Loucy (cell line): Measurements from ENCODE around the gene ATAD3C.

Source experiments
- H2AFZ ChIP-seq: fragments of 200-600 bp; sonication (generic); 2 replicates; pipeline ENCODE4 v1.6.0; 2016; ENCODE audit warnings: antibody characterized with exemption, mild to moderate bottlenecking, low read length, moderate library complexity
- H3F3A ChIP-seq: fragments of 200-600 bp; 2 replicates; pipeline ENCODE4 v1.6.0; 2016; ENCODE audit warnings: antibody characterized with exemption, low read depth, mild to moderate bottlenecking
- H3K27me3 ChIP-seq: fragments of 200-600 bp; sonication (generic); 2 replicates; pipeline ENCODE4 v1.6.1; 2014; ENCODE audit warnings: low read length, mild to moderate bottlenecking; ENCODE audit not compliant: insufficient read depth, poor library complexity, severe bottlenecking
- H3K36me3 ChIP-seq: fragments of 200-600 bp; sonication (generic); 2 replicates; pipeline ENCODE4 v1.6.1; 2016; ENCODE audit warnings: low read length; ENCODE audit not compliant: insufficient read depth
- H3K4me1 ChIP-seq: fragments of 200-600 bp; sonication (generic); 2 replicates; pipeline ENCODE4 v1.5.1; 2014; ENCODE audit warnings: low read length, mild to moderate bottlenecking; ENCODE audit not compliant: insufficient read depth, poor library complexity, severe bottlenecking
- H3K4me2 ChIP-seq: fragments of 200-600 bp; sonication (generic); 2 replicates; pipeline ENCODE4 v1.6.0; 2014; ENCODE audit warnings: antibody characterized with exemption, low read length, low read depth, mild to moderate bottlenecking; ENCODE audit not compliant: poor library complexity, severe bottlenecking
- H3K4me3 ChIP-seq: fragments of 200-600 bp; sonication (generic); 2 replicates; pipeline ENCODE4 v1.5.1; 2014; ENCODE audit warnings: low read length, mild to moderate bottlenecking, mixed read lengths; ENCODE audit not compliant: poor library complexity, severe bottlenecking
- H3K79me2 ChIP-seq: fragments of 200-600 bp; sonication (generic); 2 replicates; pipeline ENCODE4 v1.6.1; 2014; ENCODE audit warnings: low read length; ENCODE audit not compliant: insufficient read depth
- H3K9ac ChIP-seq: fragments of 200-600 bp; sonication (generic); 2 replicates; pipeline ENCODE4 v1.6.0; 2014; ENCODE audit warnings: mild to moderate bottlenecking, low read depth, low read length, moderate library complexity; ENCODE audit not compliant: poor library complexity, severe bottlenecking
- H3K9me2 ChIP-seq: fragments of 200-600 bp; sonication (generic); replicated peaks from 2 replicates; pipeline ENCODE4 v1.6.1; 2016; ENCODE audit warnings: low read depth, low read length, mixed read lengths
- H3K9me3 ChIP-seq: fragments of 200-600 bp; sonication (generic); 2 replicates; pipeline ENCODE4 v1.6.1; 2014; ENCODE audit warnings: mild to moderate bottlenecking, antibody characterized with exemption, low read length, low read depth; ENCODE audit not compliant: insufficient read depth
- H4K20me1 ChIP-seq: fragments of 200-600 bp; sonication (generic); 2 replicates; pipeline ENCODE4 v1.6.0; 2014; ENCODE audit warnings: antibody characterized with exemption, low read length, mild to moderate bottlenecking; ENCODE audit not compliant: insufficient read depth, poor library complexity, severe bottlenecking
- CTCF ChIP-seq: fragments of 200-600 bp; sonication (generic); conservative IDR thresholded peaks from 2 replicates; pipeline ENCODE4 v1.5.1; 2014; ENCODE audit warnings: mild to moderate bottlenecking, antibody characterized with exemption, low read length
- EZH2phosphoT487 ChIP-seq: fragments of 200-600 bp; IDR thresholded peaks from 2 replicates; pipeline ENCODE4 v1.6.1; 2018; ENCODE audit warnings: antibody characterized with exemption, mild to moderate bottlenecking, moderate library complexity, borderline replicate concordance

The ATAD3C gene

GRCh38 chr1:1421147-1421906 is 28.2 kb upstream of the ATAD3C start, which contains the start of gene ANKRD65:
Gene ANKRD65, minus strand, starts transcription at chr1:1421276. Its CDS starts 271 bp downstream, at chr1:1421005.
- Histone ChIP-seq H3K79me2 (no peaks in the 10 kb centered on the region), H3K9me3 (no peaks in the 10 kb centered on the region), H3K27me3 (no peaks in the 10 kb centered on the region), H3F3A (no peaks in the 10 kb centered on the region), H3K9ac (peak within 1 kb of the TSS; percentile 52), H3K4me3 (no peak within 1 kb of the TSS), H4K20me1 (no peaks in the 10 kb centered on the region), H3K4me1 (peaks cover 11% of the 10 kb centered on the region), H3K4me2 (no peak within 1 kb of the TSS), H2AFZ (no peak within 1 kb of the TSS), H3K36me3 (no peaks in the 10 kb centered on the region), H3K9me2 (no peaks in the 10 kb centered on the region)
- no peak for TF ChIP-seq CTCF
- TF ChIP-seq EZH2phosphoT487 = no peak

GRCh38 chr1:1421907-1422464 is 27.5 kb upstream of the ATAD3C start:
- no peaks in the 10 kb centered on the region for H3F3A ChIP-seq
- no peak overlapping the region for H3K9ac ChIP-seq
- no peaks in the 10 kb centered on the region for H4K20me1 ChIP-seq
- no peak overlapping the region for H3K4me3 ChIP-seq
- H3K36me3 ChIP-seq = no peaks in the 10 kb centered on the region
- TF ChIP-seq EZH2phosphoT487 (no peak), CTCF (no peak)
- H3K4me2 ChIP-seq = no peak overlapping the region
- H3K9me2 ChIP-seq = no peaks in the 10 kb centered on the region
- no peaks in the 10 kb centered on the region for H3K27me3 ChIP-seq
- peaks cover 11% of the 10 kb centered on the region for H3K4me1 ChIP-seq
- H2AFZ ChIP-seq = no peak overlapping the region
- no peaks in the 10 kb centered on the region for H3K79me2 ChIP-seq
- H3K9me3 ChIP-seq = no peaks in the 10 kb centered on the region

GRCh38 chr1:1422465-1423244 is 26.8 kb upstream of the ATAD3C start:
- no peaks in the 10 kb centered on the region for H3F3A ChIP-seq
- H3K4me3 ChIP-seq = no peak overlapping the region
- H4K20me1 ChIP-seq = no peaks in the 10 kb centered on the region
- no peaks in the 10 kb centered on the region for H3K36me3 ChIP-seq
- H3K79me2 ChIP-seq = no peaks in the 10 kb centered on the region
- TF ChIP-seq EZH2phosphoT487 = no peak
- TF ChIP-seq CTCF = no peak
- H3K9ac ChIP-seq = no peak overlapping the region
- no peaks in the 10 kb centered on the region for H3K9me3 ChIP-seq
- no peak overlapping the region for H2AFZ ChIP-seq
- H3K4me2 ChIP-seq = no peak overlapping the region
- H3K4me1 ChIP-seq = peaks cover 11% of the 10 kb centered on the region
- H3K27me3 ChIP-seq = no peaks in the 10 kb centered on the region
- no peaks in the 10 kb centered on the region for H3K9me2 ChIP-seq
